Central memory CD4-positive, alpha-beta T cell (primary cell): ENCODE data around the gene STK35.

Source experiments
- DNase-seq: peaks from one replicate; pipeline ENCODE4 v3.0.0; 2022

The STK35 gene

GRCh38 chr20:2108498-2108897 is 6.9 kb downstream of the STK35 start:
- DNase-seq, result no peak

DNA sequence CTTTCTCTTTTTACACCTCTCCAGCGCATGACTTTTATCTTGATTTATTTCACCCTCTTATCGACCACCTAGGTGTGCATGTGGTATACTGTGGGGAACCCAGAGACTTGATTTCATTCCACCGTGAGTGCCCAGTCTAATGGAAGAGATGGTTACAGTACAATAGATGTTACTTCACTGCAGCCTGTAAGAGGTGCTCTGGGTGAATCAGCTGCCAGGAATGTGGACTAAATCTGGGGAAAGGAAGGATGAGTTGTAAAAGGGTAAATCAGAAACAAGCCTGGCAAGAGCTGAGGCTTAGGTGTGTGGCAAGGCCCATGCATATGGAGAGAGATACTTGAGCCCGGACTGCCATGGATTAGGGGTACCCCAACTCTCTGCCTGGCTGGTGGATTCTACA is 7.4 kb downstream of the STK35 start:
- DNase-seq, result no peak

DNA sequence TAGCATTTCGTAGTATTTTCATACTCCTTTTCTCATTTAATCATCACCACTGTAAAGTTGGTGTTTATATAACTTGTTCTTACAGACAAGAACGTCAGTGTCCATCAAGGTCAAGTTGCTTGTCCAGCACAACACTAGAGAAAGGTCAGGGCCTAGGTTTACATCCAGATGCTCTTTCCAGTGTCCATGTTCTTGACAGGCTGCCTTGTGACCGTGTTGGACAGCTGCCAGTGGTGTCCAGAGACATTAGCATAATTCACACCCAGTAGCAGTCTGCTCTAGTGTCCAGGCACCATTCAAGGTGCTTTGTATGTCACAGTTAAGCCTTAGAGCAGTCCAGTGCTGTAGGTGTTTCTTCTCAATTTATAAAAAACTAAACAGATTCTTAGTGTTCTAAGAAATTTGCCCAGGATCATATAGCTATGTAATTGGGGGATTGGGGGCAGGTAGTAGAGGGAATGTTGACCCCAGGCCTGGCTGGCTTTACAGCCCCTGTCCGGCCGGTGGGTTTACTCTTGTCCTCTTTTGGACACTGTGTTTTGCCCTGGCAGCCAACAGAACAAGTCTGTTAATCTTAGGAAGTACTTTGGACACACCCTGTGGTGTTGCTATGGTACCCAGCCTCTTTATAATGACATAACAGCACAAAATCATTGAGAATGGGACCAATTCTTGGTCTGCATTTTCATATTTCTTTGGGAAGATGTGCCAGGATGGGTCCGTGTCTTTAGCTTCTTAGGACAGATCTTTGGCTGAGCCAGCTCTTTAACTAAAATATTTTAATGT is 8.0 kb downstream of the STK35 start:
- no peak for DNase-seq

DNA sequence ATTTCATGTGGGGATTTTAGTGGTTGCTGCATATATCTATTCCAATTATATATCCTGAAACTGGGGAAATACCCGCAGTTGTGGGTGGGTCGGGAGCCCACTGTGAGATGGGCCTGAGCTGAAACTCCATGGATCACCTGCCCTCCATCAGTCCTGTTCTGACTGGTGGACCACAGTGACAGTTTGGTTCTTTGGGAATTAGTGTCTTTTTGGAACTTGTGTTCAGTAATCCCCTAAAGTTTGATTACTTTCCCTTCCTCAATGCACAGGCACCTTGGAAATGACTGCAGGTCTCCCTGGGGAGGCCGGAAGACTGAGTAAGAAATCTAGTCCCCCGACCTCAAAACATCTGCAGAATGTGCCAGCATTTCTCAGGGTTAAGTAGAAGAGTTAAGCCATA is 11.3 kb downstream of the STK35 start:
- no peak for DNase-seq

DNA sequence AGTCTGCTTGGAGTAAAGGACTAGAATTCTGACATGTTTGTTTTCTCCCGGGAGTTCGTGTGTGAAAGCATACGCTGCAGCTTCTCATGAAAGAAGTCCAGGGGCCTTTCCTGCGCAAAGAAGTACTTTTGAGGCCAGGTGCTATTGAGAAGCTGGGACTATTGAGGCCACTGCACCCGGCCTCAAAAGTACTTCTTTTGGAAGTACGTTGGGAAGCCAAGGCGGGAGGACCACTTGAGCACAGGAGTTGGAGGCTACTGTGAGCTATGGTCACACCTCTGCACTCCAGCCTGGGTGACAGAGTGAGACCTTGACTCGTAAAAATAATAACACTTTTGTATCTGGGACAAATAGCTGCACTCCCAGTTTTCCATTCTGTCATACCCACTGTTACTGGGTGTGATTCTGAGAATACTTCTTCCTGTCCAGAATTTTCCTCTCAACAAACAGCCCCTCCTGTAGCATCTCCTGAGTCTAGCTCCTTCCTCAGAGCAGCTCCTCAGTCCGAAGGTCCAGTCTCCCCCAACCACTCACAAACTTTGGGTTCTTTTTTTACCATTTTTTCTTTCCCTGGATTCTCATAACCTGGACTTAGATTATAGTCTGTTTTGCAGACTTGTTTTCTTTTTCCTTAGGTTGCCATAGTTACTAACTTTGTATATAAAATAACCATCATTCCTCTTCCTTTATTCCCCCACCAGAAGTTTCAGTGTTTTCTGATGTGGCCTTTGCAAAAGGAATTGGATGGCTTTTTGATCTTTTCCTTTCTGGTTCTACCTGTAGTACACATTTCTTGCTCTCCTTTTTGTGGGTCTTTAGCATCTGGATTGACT is 12.7 kb downstream of the STK35 start:
- no peak for DNase-seq

GRCh38 chr20:2114990-2115681 is 13.5 kb downstream of the STK35 start:
- DNase-seq, result no peak

- DNase-seq, result no peak
Measured at GRCh38 chr20:2116170-2116940, 14.7 kb downstream of the STK35 start.

DNA sequence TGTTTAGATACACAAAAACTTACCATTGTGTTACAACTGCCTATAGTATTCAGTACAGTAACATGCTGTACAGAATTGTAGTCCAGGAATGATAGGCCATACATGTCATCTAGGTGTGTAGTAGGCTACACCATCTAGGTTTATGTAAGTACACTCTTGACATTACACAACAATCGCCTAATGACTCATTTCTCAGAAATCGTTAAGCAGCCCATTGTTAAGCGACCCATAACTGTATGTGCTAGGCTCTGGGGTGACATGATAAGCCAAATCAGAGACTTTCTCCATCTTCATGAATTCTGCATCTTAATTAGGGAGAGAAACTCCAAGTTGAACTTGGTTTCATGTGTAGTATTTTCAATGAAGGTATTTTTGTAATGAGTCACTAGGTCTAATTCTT is 17.2 kb downstream of the STK35 start:
- DNase-seq, result no peak

DNA sequence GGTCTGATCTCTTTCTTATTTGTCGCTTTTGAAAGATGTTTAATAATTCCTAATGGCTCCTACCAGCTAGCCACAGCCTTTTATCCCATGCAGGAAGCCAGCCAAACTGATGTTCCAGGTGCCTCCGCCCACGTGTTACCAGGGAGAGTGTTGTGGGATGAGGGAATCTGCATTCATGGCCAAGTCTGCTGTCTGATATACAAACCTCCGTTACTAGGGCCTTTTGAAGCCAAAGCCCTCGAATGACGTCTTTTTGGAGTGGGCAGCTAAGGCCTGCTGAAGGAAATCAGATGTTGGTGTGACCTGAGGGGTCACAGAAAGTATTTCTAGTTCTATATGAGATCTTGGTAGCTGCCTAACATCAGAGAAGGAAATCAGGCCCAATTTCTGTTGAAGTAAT is 21.3 kb downstream of the STK35 start:
- DNase-seq, result no peak

- DNase-seq, result no peak
Measured at GRCh38 chr20:2123720-2124119, 22.1 kb downstream of the STK35 start.

DNA sequence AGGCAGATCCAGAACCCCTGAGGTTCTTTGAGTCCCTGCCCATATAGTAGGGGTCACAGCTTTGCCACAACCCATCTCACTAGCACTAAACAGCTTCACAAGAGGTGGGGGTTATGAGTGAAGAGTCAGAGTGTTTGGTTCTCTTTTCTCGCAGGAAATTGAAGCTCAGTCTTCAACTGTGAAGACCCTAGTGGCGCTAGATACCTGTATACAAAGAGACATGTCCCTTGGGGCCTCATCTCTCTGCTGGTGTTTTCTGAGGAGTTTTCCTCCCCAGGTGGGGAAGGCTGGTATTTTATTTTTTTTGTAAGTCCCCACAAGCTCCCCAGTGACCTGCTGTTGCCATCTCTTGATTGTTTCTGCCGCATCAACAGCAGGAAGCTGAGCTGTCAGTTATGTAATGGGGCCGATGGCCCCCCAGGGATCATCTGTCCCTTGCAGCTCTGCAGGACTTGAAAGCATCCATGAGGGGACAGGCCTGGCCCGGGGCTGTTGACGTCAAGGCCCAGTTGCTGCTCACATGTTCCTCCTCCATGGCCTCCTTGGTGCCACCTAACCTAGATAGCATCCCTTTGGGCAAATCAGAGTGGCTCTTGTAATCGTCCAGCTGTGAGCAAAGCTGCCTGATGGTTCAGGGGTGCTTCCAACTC is 23.1 kb downstream of the STK35 start:
- no peak for DNase-seq

GRCh38 chr20:2125474-2126112 is 24.0 kb downstream of the STK35 start:
- DNase-seq, result no peak

GRCh38 chr20:2127238-2127637 is 25.6 kb downstream of the STK35 start:
- no peak for DNase-seq

- no peak for DNase-seq
Measured at GRCh38 chr20:2128542-2128941, 26.9 kb downstream of the STK35 start.

GRCh38 chr20:2130062-2130591 is 28.5 kb downstream of the STK35 start:
- DNase-seq, result no peak

DNA sequence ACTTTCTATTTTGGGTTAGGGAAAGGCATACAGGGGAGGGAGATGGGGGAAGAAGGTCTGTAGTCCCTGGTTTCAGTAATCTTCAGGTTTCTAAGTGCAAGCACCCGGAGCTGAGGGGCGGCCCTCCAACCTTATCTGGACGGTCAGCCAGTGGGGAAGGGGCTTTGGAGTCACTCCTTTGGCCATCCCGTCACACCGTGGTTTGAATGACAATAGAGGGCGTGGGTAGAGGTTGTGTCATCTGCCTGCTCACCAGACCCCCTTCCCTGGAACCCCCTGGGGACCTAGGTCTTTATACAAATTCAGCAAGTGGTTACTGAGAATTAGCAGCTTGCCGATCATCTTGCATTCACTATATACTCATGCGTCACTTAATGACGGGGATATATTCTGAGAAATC is 29.1 kb downstream of the STK35 start:
- DNase-seq, result no peak

- no peak for DNase-seq
Measured at GRCh38 chr20:2131366-2131765, 29.7 kb downstream of the STK35 start.

DNA sequence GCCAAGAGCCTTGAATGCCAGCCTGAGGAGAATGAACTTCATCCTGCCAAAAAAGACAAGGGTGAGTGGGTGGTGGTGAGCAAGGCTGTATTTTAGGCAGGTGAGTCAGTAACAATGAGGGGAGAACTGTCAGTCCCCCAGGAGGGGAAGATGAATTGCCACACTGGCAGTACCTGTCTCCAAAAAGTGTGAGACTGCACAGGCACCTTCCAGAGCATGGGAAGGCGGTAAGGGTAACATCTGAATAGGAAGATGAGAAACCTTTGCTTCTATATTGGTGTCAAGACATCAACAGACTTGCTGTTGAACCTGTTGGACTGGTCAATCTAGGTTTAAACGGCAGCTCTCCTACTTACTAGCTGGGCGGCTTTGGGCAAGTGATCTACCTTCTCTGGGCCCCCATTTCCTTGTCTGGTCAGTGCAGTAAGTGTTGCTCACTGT is 30.9 kb downstream of the STK35 start:
- DNase-seq, result no peak

DNA sequence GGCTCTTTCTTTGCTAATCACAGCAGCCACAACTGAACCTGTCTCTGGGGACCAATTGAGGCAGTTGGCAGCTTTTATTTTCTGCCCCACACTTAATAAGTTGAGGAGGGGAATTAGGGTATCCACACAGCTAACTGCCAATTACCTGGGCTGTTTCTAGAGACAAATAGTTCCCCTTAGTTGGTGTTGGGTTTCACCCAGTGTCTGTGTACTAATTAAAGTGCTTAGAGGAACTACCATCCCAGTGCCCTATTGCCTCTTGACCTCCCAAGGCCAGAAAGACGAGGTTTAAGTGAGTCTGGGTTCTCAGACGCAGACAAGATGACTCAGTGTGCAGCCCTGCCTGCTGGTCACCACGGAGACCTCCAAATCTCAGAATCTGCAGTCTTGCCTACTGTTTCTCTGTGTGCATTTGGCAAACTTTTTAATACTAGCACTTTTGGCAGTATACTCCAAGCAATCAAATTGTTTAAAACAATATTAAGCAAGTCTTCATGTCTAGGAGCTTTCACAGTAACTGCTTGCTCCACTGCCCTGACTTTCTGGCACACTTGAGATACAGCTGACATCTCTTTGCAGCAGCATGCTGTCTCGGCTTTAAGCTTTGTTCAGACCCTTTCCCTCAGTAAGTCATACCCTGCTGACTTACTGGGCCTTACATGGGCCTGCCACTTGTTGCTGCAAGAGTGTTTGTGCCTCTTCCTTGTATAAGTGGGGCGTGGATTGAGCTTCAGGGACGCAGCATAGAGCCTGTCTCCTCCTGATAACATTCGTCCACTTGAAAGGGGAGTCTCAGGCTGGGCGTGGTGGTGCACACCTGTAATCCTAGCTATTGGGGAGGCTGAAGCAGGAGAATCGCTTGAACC is 31.9 kb downstream of the STK35 start:
- DNase-seq, result no peak

DNA sequence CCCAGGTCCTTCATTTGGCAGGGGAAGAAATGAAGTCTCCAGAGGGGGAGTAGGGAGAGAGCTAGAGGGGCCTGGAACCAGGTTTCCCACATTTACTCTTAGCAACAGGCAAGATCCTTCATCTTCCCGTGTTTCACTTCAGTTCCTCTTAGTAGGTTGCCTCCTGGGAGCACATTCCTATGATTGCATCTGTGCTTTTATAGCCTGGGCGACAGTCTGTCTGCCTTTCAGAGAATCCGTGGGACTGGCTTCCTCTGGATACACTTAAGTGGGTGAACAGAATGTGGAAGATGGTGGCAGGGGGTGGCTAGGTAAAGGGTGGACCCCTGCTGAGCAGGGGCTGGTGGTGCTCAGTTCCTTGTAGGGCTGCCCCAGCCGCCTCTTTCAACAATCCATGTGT is 33.4 kb downstream of the STK35 start:
- no peak for DNase-seq
